ENCODE results near the gene PARP1.

Gene PARP1

GRCh38 chr1:226404063-226404903, 3.6 kb downstream of the PARP1 start:
- H3K4me3 ChIP-seq (ENCODE audit: control insufficient read depth, low read depth, low read length): no peak overlapping the region
- no peak for DNase-seq (ENCODE audit: low read depth)
- no peak for TF ChIP-seq CTCF (IDR thresholded peaks at IDR 0.05; ENCODE audit: control insufficient read depth, insufficient read depth, low read depth, low read length, missing control alignments)

GRCh38 chr1:226403201-226404034, 4.5 kb downstream of the PARP1 start:
- peak; percentile 42 for TF ChIP-seq CTCF (IDR thresholded peaks at IDR 0.05; ENCODE audit: control insufficient read depth, insufficient read depth, low read depth, low read length, missing control alignments)
- DNase-seq (ENCODE audit: low read depth): no peak
- H3K4me3 ChIP-seq (ENCODE audit: control insufficient read depth, low read depth, low read length): no peak overlapping the region

GRCh38 chr1:226402739-226403165, 5.1 kb downstream of the PARP1 start:
- no peak overlapping the region for H3K4me3 ChIP-seq (ENCODE audit: control insufficient read depth, low read depth, low read length)
- TF ChIP-seq CTCF (IDR thresholded peaks at IDR 0.05; ENCODE audit: control insufficient read depth, insufficient read depth, low read depth, low read length, missing control alignments): no peak
- no peak for DNase-seq (ENCODE audit: low read depth)

- TF ChIP-seq CTCF (IDR thresholded peaks at IDR 0.05; ENCODE audit: control insufficient read depth, insufficient read depth, low read depth, low read length, missing control alignments): no peak
- H3K4me3 ChIP-seq (ENCODE audit: control insufficient read depth, low read depth, low read length): no peak overlapping the region
- no peak for DNase-seq (ENCODE audit: low read depth)
Observed at GRCh38 chr1:226401355-226402303, 6.3 kb downstream of the PARP1 start.

GRCh38 chr1:226400519-226401354, 7.2 kb downstream of the PARP1 start:
- TF ChIP-seq CTCF (IDR thresholded peaks at IDR 0.05; ENCODE audit: control insufficient read depth, insufficient read depth, low read depth, low read length, missing control alignments): no peak
- no peak overlapping the region for H3K4me3 ChIP-seq (ENCODE audit: control insufficient read depth, low read depth, low read length)

More at GRCh38 chr1:226400519-226401354, 7.2 kb downstream of the PARP1 start:
- no peak for DNase-seq (ENCODE audit: low read depth)

Data from AG09309 (cell line).